Renal pelvis (tissue), 4 donors: ENCODE measurements around the gene RPUSD1. TPM values are rescaled to one million over a fixed set of nuclear protein-coding genes. Genes with fewer than 3 reads are reported as not detected.
"Not testable (repeated sequence)": the region's sequence is repeated elsewhere in the genome, so short reads cannot be mapped to it uniquely, and the experiment has no call there.

Experiments
- DNase-seq: peaks from one replicate; pipeline ENCODE4 v3.0.0-alpha.2; 2013
- polyA plus RNA-seq, 3 donors: library from polyadenylated mRNA; unstranded; fragments of 120-200 nt; gene quantifications; one replicate each; pipeline ENCODE4 v1.2.1, GENCODE V29; 2013; ENCODE audit not compliant: insufficient read length in 3 of 3

Gene RPUSD1
- polyA plus RNA-seq, 3 donors: 13.5 to 19.3 (median 18.6) TPM

DNA sequence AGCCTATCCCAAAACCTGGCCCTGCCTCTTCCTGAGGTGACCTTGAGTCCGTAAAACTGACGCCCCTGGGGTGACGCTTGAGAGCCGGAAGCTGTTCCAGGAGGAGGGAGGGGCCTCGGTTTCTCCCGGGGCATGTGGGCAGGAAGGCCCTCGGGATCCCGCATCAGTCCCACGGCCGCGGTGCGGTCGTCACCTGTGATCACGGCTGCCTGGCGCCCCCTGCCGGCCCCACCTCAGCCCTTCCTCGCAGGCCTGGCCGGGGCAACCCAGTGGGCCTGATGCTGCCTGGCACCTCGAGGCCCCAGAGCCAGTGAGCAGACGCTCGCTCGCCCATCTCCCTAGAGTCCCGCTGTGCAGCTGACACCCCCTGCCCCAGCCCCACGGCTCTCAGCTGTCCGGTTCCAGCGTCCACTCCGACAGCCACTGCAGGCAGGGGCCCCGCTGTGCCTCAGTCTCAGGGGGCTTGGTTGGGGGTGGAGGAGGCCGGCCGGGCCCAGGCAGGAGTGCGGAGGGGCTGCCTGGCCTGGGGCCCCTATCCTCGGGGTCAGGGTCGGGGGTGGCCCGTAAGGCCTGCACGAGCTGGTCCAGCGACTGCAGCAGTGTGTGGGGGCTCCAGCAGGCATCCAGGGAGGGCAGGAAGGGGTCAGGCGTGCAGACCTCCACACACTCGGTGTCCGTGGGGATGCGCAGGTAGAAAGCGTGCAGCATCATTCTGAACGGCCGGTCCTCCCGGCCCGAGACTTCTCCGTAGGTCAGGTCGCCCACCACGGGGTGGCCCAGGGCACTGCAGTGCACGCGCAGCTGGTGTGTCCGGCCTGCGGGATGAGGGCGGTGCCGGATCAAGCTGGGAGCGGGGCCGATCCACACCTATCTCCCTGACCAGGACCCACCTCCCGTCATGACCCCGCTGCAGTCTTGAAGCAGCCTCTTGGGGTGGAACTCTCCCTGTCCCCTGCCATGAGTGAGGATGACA lies 2.3 kb downstream of the RPUSD1 start:
- no peak for DNase-seq

DNA sequence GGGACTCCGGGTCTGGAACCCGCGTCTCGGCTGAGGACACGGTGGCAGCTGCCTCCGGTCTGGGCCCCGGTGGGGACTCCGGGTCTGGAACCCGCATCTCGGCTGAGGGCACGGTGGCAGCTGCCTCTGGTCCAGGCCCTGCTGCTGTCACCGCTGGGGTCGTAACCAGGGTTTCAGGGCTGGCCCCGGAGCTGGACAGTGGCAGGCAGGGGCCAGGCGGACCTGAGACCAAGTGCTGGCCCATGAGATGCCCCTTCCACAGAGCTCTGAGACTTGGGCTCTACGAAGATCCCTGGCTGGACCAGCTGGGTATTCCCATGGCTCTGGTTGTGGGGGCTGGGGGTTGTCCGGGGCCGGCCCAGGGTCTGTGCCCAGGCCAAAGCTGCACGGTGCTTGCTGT lies 3.8 kb downstream of the RPUSD1 start:
- DNase-seq: no peak

DNA sequence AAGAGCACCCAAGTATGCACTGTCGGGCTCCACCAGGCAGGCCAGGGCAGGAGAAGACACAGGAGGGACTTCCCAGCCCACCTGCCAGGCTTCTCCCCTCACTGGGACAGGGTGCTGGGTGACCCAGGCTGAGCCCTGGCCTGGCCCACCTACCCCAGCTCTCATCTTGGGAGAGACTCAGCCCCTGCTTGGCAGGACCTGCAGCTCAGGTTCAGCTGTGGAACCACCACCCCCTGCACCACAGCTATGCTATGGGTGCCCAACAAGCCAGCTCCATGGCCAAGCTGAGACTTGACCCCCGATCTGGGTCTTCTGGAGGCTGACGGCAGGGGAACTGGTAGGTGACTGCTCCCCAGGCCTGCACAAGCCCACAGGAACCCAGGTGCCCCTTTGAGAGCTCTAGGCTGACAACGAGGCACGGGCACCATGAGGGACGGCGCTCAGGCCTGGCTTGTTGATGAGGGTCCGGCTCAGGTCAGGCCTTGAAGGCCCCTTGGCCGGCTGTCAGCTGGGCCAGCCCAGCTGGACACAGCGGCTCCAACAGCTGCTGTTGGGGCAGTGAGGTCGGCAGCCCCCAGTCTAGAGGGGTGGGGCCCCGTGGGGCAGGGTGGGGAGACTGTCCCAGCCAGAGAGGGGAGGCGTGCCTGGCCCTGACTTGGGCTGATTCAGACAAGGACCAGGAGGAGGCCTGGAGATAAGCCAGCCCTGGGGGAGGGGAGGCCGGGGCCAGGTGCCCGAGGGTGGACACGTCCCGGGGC lies 4.6 kb downstream of the RPUSD1 start:
- DNase-seq: no peak

DNA sequence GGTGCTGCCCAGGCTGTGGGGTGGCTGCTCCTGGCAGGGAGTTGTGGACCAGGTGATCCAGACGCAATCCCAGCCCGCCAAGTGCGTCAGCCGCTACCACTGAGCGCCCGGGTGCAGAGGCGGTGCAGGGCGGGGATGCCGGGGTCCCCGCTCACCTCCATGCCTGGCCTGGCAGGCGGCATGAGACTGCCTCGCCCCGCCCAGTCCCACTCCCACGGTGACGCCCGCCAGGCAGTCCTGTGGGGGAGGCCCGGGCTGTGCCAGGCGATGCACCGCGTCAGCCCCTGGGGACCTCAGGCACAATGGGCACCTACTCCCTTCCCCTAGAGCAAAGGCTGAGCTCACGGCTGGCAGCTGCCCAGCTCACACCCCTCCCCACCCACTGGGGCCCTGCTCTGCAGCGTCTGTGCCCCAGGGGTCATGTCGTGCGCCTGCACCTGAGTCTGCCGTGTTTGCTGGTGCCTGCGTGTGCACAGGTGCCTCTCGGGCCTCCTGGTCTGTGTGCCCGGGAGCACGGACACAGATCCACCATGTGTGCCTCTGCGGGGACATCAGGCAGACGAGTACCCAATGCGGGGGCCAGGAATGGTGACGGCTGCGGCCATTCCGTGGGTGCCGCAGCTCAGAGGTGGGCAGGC lies 5.3 kb downstream of the RPUSD1 start:
- no peak for DNase-seq

DNA sequence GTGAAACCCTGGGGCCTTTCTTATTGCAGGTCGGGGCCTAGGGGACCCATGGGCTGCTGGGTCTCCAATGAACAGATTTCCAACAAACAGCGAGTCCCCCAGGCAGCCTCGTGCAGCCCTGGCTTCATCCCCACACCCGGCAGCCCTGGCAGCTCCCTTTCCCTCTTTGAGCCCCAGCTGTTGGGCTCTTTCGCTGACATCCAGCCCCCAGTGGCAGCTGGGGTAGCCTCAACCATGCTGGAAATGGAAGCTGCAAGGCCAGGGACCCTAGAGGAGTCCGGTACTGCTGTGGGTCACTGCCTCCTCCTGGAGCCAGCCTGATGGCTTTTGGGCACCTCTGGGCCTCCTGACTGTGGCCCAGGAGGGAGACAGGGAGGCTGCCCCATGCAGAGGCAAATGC lies 5.9 kb downstream of the RPUSD1 start:
- no peak for DNase-seq

DNA sequence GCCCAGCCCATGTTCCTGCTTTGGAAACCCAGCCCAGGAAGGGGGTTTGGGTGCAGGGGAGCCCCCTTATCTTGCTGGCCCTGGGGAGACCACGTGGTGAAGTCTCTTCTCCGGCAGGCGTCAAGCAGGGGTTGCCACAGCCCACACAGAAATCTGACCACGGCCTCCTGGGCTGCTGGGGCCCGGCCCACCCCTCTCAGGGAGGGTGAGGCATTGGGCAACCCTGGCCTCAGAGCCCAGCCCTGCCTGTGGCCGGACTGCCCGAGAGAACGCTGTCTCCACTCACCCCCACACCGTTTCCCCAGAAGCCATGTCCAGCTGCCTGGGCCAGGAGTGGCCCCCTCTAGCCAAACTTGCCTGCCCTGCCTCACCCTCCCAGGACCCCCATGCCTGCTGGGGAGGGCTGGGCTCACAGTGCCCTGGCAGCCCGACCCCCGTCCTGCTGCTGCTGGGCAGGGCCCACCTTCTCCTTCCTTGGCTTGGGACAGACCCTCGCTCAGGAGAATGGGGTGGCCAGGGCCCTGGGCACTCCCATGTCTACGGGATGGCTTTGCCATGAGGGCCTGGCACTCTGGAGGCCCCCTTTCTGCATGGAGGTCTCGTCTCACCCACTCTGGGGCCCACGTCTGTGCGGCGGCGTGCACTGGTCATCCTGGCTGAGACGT lies 6.7 kb downstream of the RPUSD1 start:
- no peak for DNase-seq

DNA sequence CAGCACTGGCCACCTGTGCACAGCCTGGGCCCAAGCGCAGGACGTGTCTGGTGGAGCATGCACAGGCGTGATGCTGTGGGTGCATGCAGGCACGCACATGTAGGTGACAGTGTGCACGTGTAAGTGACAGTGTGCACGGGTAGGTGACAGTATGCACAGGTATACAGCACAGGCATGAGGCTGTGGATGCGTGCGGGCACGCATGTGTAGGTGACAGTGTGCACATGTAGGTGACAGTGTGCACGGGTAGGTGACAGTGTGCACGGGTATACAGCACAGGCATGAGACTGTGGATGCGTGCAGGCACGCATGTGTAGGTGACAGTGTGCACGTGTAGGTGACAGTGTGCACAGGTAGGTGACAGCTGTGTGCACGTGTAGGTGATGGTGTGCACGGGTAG lies 7.9 kb downstream of the RPUSD1 start:
- DNase-seq: no peak

DNA sequence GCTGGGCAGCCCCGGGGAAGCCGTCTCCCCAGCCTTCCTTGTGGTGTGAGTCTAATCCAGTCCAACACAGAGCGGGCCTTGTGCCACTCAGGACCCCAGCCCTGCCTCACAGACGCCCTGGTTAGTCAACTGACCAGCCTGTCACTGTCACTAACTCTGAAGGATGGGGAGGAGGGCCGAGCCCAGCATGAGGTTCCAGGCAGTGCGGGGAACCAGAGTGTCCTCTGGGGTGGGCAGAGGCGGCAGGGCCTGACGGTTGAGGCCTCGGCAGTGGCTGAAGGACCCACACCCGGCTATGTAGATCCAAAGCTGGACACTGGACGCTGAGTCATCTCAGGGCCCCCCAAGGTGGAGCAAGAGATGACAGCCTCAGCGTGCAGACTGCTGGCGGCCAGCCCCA lies 8.6 kb downstream of the RPUSD1 start:
- DNase-seq: no peak

DNA sequence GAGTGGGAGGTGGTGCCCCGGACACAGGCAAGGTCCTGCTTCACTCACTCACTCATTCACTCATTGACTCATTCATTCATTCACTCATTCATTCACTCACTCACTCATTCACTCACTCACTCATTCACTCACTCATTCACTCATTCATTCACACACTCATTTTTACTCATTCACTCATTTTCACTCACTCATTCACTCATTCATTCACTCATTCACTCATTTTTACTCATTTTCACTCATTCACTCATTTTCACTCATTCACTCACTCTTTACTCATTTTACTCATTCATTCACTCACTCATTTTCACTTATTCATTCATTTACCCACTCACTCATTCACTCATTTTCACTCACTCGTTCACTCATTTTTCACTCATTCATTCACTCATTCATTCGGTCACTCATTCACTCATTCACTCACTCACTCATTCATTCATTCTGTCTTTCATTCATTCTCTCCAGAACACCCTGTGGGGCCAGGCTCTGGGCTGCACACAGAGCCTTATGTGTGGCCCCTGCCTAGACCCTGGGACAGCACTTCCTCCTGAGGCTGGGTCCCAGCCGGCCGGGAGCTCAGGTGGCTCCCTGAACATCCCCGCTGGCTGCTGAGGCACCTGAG lies 9.2 kb downstream of the RPUSD1 start:
- no peak for DNase-seq

DNA sequence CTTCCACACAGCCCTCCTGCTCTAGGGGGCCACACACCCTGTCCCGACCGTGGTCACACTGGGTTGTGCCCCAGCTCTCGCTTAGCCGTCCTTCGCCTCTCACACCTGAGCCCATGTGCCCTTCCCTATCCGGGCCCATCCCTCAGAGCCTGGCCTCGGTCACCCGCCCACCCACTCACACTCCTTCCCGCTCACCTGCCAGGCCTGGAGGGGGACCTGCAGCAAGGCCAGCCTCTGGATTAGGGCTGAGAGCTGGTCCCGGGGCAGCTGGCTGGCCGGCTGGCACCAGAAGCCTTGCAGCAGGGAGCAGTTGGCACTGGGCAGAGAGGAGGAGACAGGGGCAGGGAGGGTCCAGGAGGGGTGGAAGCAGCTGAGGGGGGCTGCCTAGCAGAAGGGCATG lies 9.7 kb downstream of the RPUSD1 start:
- no peak for DNase-seq

DNA sequence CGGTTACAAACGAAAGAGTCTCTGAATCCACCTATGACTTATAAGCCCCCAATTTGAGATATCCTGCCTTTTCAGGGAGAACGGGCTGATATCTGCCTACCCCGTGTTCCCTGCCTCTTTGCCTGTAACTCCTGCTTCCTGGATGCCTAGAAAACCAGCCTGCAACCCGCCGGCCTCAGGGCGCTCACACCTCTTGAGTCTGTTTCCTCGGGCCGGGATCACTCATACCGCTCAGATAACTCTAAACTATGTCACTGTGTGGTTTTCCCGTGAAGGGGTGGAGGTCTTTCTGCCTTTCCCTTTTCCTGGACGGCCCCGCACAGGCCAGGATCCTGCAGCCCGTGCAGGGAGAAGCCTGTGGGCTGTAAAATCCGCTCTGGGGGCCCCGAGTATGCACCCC lies 10.4 kb downstream of the RPUSD1 start:
- DNase-seq: no peak

DNA sequence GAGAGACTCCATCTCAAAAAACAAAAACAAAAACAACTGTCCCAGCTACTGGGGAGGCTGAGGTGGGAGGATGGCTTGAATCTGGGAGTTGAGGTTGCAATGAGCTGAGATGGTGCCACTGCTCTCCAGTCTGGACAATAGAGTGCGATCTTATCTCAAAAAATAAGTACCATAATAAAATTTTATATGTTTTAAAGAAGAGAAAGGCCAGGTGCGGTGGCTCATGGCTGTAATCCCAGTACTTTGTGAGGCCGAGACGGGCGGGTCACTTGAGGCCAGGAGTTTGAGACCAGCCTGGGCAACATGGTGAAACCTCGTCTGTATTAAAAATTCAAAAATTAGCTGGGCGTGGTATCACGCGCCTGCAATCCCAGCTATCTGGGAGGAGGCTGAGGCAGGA lies 11.4 kb downstream of the RPUSD1 start:
- DNase-seq: no peak

DNA sequence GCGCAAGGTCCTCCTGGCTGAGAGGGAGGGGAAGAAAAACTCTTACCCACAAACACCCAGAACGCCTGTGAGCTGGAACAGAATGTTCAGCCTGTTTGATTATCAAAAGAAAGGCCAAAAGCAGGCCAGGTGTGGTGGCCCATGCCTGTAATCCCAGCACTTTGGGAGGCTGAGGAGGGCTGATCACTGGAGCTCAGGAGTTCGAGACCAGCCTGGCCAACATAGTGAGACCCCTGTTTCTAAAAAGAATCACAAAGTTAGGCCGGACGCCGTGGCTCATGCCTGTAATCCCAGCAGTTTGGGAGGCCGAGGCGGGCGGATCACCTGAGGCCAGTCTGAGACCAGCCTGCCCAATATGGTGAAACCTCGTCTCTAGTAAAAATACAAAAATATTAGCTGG lies 11.9 kb downstream of the RPUSD1 start:
- DNase-seq: not testable (repeated sequence)

DNA sequence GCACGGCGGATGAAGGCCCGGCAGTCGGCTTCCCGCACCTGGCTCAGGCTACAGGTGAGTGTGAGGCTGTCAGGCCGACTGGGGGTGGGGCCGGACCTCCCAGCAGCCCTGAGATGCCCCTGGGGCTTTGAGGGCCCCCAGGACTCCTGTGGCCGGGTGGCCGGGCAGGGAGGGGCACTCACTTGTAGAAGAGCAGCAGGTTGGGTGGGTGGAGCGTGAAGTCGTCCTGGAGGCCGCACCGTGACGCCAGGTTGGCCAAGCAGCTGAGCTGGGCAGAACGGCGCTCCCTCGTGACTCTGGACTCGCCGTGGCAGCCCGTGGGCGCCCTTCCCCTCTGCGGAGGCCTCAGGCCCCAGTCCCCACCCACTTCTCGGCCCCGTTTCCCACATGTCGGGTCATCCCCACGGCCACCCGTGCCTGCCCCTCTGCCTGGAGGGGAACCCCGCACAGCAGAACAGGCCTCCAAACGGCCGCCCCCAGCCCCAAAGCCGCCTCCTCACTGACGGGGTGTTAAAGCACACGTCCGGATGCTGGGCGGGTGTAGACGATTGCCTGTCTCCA lies 12.9 kb downstream of the RPUSD1 start:
- DNase-seq: no peak

DNA sequence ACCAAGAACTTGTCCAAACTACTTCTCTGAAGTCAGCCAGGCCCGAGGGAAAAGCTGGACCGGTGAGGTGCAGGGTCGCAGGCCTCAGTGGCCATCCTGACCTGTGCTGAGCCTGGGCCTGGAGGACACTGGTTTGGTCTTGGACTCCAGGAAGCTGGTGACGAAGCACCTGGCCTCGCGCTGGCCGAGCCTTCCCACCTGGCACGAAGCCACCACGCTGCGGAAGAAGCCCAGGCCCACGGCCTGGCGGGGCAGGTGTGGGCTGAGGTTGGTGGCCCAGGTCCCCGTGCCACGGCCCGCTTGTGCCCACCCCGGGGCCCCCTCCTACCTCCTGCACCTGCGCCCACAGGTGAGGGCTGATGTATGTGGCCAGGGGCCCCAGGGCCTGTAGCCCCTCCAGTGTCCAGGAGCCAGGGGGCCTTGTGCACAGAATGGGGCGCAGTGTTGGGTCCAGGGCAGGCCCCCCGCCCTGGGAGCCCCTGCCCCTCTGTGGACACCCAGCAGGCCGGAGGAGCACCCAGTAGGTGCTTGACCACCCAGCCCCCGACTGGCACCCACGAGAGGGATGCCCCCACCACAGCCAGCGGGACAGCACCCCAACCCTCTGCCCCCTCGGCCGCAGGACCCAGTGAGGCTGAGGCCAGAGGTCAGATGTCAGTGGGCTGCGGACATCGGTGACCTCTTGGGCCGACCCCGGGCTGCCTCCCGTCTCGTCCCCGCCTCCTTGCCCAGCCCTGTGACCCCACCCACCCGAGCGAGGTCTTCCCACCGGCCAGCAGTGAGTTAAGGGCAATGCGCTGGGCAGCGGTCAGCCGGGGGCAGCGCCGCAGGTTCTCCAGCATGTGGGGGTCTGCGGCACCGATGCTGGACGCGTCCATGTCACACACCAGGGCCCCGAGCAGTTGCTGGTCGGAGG lies 13.8 kb downstream of the RPUSD1 start:
- DNase-seq: no peak

DNA sequence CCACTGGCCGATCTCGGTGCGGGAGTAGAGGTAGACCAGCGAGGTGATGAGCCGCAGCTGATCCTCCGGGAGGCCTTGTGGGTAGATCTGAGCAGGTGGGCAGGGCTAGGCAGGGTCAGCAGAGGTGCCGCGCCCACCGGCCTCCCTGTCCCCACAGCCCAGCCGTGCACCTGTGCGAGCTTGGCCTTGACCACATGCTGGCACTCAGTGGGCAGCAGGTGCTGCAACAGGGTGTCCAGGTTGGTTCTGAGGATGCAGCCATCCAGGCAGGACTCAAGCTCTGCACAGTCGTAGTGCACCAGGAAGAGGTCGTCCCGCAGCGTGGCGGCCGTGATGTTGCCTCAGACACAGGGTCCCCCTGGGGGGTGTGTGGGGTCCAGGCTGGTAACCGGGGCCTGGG lies 15.2 kb downstream of the RPUSD1 start:
- DNase-seq: no peak

DNA sequence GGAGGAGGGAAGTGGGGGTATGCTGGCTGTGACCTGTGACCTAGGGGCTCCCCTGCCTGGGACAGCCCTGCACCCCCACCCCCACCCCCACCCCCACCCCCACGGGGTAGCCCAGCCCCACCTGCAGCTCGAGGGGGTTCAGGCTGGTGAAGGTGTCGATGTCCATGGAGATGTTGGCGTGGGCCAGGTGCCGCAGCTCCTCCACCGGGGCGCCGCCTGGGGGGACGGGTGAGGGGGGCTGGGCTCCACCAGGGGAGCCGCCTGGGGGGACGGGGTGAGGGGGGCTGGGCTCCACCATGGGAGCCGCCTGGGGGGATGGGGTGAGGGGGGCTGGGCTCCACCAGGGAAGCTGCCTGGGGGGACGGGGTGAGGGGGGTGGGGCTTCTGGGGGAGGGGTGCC lies 17.8 kb downstream of the RPUSD1 start:
- no peak for DNase-seq

DNA sequence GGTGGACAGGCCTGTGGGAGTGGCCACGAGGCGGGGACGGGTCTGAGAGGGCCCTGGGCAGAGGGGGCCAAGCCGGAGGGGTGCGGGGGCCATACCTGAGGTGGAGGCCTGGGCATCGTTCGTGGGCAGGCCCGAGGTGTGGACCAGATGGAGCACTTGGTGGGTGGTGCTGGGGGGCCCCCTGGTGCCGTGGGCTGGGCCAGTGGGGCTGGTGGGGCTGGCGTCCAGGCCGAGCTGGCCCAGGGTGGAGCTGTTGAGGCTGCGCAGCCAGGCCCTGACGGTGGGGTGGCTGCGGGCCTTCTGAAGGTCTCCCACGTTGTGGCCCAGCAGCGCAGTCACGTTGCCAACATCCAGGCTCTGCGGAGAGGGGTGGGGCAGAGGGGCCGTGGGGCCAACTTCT lies 18.2 kb downstream of the RPUSD1 start:
- no peak for DNase-seq

DNA sequence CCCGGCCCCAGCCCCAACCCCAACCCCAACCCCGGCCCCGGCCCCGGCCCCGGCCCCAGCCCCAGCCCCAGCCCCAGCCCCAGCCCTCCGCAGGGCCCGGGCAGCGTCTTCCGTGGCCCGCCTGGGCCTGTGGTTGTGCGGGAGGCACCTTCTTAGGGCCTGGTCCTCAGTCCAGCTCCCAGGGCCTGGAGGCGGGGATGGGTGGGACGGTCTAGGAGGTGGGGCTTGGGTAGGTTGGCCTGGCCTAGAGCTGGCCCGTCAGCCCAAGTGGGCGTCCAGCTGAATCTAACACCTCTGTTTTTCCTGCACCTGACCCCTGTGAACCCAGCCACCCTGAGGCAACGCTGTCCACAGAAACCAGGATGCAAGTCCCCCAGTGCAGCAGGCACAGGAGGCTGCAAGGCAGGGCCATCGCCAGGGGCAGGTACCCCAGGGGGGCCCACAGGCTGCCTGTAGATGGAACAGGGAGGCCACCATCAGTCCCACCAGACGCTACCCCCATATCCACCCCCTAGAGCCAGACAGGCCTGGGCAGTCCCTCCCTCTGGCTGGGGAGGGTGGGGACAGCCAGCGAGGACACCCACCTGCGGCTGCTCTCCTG lies 18.9 kb downstream of the RPUSD1 start:
- DNase-seq: no peak

DNA sequence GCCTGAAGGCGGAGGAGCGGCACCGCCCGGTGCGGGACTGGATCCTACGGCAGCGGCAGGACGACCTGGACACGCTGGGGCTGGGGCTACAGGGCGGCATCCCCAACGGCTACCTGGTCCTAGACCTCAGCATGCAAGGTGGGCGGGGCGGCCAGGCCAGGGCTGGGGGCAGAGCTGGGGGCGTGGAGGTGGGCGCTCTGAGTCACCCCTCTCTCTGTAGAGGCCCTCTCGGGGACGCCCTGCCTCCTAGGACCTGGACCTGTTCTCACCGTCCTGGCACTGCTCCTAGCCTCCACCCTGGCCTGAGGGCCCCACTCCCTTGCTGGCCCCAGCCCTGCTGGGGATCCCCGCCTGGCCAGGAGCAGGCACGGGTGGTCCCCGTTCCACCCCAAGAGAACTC lies 19.8 kb downstream of the RPUSD1 start:
- DNase-seq: no peak
